Measurements from ENCODE around the gene PSMC3.

The PSMC3 gene

GRCh38 chr11:47394050-47394321 is 32.3 kb downstream of the PSMC3 start:
- DNase-seq (ENCODE audit: low read depth), result no peak

- no peak for DNase-seq (ENCODE audit: low read depth)
Measured at GRCh38 chr11:47393163-47394049, 32.8 kb downstream of the PSMC3 start.

- no peak for DNase-seq (ENCODE audit: low read depth)
Measured at GRCh38 chr11:47392546-47393162, 33.6 kb downstream of the PSMC3 start.

GRCh38 chr11:47391711-47392432 is 34.4 kb downstream of the PSMC3 start:
- DNase-seq (ENCODE audit: low read depth), result no peak

GRCh38 chr11:47391077-47391583 is 35.1 kb downstream of the PSMC3 start:
- no peak for DNase-seq (ENCODE audit: low read depth)

GRCh38 chr11:47390422-47390760 is 35.8 kb downstream of the PSMC3 start:
- DNase-seq (ENCODE audit: low read depth), result no peak

GRCh38 chr11:47389577-47390421 is 36.4 kb downstream of the PSMC3 start:
- no peak for DNase-seq (ENCODE audit: low read depth)

GRCh38 chr11:47388697-47389576 is 37.3 kb downstream of the PSMC3 start:
- no peak for DNase-seq (ENCODE audit: low read depth)

GRCh38 chr11:47387944-47388696 is 38.1 kb downstream of the PSMC3 start:
- no peak for DNase-seq (ENCODE audit: low read depth)

GRCh38 chr11:47384498-47384897 is 41.7 kb downstream of the PSMC3 start:
- DNase-seq (ENCODE audit: low read depth), result no peak

GRCh38 chr11:47383071-47383470 is 43.2 kb downstream of the PSMC3 start:
- no peak for DNase-seq (ENCODE audit: low read depth)

GRCh38 chr11:47380078-47380477 is 46.2 kb downstream of the PSMC3 start:
- no peak for DNase-seq (ENCODE audit: low read depth)

- no peak for DNase-seq (ENCODE audit: low read depth)
Measured at GRCh38 chr11:47379317-47379716, 46.9 kb downstream of the PSMC3 start.

GRCh38 chr11:47378836-47379170 is 47.4 kb downstream of the PSMC3 start:
- no peak for DNase-seq (ENCODE audit: low read depth)

- no peak for DNase-seq (ENCODE audit: low read depth)
Measured at GRCh38 chr11:47378010-47378835, 48.0 kb downstream of the PSMC3 start, which contains the start of gene SPI1. TSS of gene SPI1 (minus strand) at chr11:47378547. CDS start at chr11:47378353, 194 bp downstream.

- DNase-seq (ENCODE audit: low read depth), result no peak
Measured at GRCh38 chr11:47377571-47378009, 48.6 kb downstream of the PSMC3 start.

- no peak for DNase-seq (ENCODE audit: low read depth)
Measured at GRCh38 chr11:47376525-47377371, 49.5 kb downstream of the PSMC3 start.

- no peak for DNase-seq (ENCODE audit: low read depth)
Measured at GRCh38 chr11:47376107-47376524, 50.1 kb downstream of the PSMC3 start.

Measured in activated T-helper 9 cell treated with anti-CD3 and anti-CD28 coated beads, Interleukin-2, amount 50 U/mL, for 16 hours (primary cell).